ENCODE results near the gene UBAC2.

Gene UBAC2

DNA sequence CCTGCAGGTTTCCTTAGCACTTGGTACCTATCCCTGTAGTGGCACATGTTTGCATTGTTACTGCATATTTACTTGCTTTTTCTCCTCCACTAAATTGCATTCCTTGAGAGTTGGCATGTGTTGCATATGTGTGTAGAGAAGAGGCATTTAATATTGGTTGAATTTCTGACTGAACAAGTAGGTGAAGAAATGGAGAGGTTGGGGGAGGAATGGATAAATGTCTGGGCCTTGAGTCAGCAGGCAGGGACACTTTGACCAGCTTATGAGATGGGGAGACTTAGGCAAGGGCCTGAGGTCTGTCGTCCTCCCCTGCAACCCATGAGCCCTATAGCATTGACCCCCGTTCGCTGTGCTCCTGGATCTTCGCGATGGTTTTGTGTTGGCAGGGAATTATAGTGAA is 59.6 kb downstream of the UBAC2 start:
- Histone ChIP-seq H3K27ac (ENCODE audit: low read depth, low read length) (no peak overlapping the region), H3K4me3 (ENCODE audit: low read depth, low read length) (no peak overlapping the region), H3K4me1 (ENCODE audit: control insufficient read depth, insufficient read depth, low read length) (peaks cover 5% of the 10 kb centered on the region; the same call in 1 of the 2 replicates), H3K27me3 (ENCODE audit: control insufficient read depth, insufficient read depth, low read length) (no peaks in the 10 kb centered on the region), H3K9me3 (ENCODE audit: control insufficient read depth, insufficient read depth, low read length) (no peaks in the 10 kb centered on the region), H3K9ac (ENCODE audit: low read depth, low read length) (no peak overlapping the region), H3K36me3 (ENCODE audit: control insufficient read depth, insufficient read depth, low read length) (peaks cover 28% of the 10 kb centered on the region)

DNA sequence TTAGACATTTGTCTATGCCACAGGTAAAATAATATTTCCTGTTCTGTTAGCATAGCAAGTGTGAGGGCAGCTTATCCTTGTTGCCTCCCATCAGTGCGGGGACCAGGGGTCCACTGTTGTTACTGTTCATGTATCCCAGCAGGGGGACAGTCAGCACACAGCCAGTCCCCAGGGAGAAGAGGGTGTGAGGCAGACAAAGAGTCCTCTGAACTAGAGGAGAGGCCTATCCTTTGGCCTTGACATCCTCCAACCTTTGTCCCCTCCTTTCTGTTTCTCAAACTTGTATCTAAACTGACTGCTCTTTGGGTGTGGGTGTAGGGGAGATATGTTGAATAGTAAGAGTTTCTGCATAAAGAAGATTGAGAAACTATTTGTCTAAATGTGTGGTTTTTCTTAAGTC is 60.4 kb downstream of the UBAC2 start:
- H3K36me3 ChIP-seq (ENCODE audit: control insufficient read depth, insufficient read depth, low read length), result peaks cover 20% of the 10 kb centered on the region; the same call in 1 of the 2 replicates
- no peak overlapping the region for H3K4me3 ChIP-seq (ENCODE audit: low read depth, low read length)
- no peak overlapping the region for H3K27ac ChIP-seq (ENCODE audit: low read depth, low read length)
- no peaks in the 10 kb centered on the region for H3K9me3 ChIP-seq (ENCODE audit: control insufficient read depth, insufficient read depth, low read length)
- H3K4me1 ChIP-seq (ENCODE audit: control insufficient read depth, insufficient read depth, low read length), result peaks cover 5% of the 10 kb centered on the region; the same call in 1 of the 2 replicates
- no peaks in the 10 kb centered on the region for H3K27me3 ChIP-seq (ENCODE audit: control insufficient read depth, insufficient read depth, low read length)
- H3K9ac ChIP-seq (ENCODE audit: low read depth, low read length), result no peak overlapping the region

DNA sequence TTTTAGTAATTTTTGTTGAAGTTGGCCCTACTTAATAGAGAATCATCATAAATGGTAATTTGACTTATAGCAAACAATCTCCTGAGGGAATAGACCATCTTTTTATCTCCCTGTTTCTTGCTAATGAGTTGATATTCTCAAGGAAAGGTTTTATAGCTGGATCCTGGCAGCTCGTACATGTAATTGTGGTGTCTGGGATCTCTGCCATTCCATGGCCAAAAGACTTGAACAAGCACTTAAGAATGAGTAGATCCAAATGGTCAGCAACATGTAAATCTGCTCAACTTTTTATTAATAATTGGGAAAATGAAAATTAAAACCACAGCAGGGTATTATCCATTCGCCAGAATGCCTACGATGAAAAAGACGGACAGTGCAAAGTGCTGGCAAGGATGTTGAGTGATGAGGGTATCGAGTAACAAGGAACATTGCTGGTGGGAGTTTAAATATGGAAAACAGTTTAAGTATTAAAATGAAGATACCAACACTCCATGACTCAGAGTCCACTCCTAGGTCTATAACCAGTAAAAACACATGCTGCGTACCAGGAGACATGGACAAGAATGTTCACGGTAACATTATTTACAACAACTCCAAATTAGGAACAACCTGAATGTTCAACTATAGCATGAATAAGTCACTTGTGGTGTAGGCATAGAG is 62.6 kb downstream of the UBAC2 start:
- Histone ChIP-seq H3K36me3 (ENCODE audit: control insufficient read depth, insufficient read depth, low read length) (peaks cover 25% of the 10 kb centered on the region; the same call in 1 of the 2 replicates), H3K9ac (ENCODE audit: low read depth, low read length) (no peak overlapping the region), H3K27me3 (ENCODE audit: control insufficient read depth, insufficient read depth, low read length) (no peaks in the 10 kb centered on the region), H3K27ac (ENCODE audit: low read depth, low read length) (no peak overlapping the region), H3K9me3 (ENCODE audit: control insufficient read depth, insufficient read depth, low read length) (no peaks in the 10 kb centered on the region), H3K4me1 (ENCODE audit: control insufficient read depth, insufficient read depth, low read length) (peaks cover 5% of the 10 kb centered on the region; the same call in 1 of the 2 replicates), H3K4me3 (ENCODE audit: low read depth, low read length) (no peak overlapping the region)

DNA sequence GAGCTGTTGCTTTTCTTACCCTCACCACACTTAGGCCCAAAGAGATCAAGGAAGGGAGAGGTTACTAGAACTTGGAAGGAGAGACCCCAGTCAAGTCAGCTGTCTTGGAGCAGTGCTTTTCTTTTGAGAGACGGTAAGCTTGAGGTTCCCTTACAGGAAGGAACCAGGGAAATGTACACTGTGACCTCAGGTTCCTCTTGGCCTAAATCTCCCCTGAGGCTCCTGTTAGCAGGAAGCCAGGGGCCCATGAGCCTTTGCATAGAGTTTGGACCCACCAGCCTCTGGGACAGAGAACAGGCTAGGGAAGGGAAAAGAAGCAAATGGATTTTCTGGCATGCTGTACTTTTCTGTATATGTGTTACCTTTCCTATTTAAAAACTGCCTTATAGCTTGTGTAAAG is 63.4 kb downstream of the UBAC2 start:
- Histone ChIP-seq H3K9ac (ENCODE audit: low read depth, low read length) (no peak overlapping the region), H3K4me1 (ENCODE audit: control insufficient read depth, insufficient read depth, low read length) (peaks cover 5% of the 10 kb centered on the region; the same call in 1 of the 2 replicates), H3K27ac (ENCODE audit: low read depth, low read length) (no peak overlapping the region), H3K4me3 (ENCODE audit: low read depth, low read length) (no peak overlapping the region), H3K36me3 (ENCODE audit: control insufficient read depth, insufficient read depth, low read length) (peaks cover 25% of the 10 kb centered on the region; the same call in 1 of the 2 replicates), H3K9me3 (ENCODE audit: control insufficient read depth, insufficient read depth, low read length) (no peaks in the 10 kb centered on the region), H3K27me3 (ENCODE audit: control insufficient read depth, insufficient read depth, low read length) (no peaks in the 10 kb centered on the region)

DNA sequence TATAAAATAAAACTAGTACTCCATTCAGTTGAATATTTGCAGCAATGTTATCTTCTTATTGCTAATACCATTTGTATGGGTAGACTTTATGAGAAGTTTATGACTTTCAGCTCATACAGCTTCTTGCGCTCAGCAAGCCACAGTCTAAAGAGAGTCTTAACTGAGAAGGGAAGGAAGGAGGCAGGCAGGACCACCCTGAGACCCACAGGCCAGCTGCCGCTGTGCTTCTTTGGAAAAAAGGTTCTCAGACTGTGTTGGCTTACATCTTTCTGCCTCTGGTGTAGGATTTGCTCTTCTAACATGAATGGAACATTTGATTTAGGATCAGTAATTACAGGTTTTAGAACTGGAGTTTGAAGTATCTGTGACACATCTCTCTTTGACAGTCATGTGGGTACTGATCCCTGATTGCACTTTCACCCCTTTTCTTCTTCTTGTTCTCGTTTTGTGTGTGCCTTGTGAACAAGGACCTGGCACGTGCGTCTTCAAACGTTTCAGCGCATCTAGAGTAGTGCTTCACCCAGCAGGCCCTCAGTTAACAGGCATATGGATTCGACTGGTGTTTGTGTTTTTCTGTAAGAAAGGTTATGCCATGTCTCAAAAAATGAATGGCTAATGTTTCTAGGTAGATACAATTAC is 64.6 kb downstream of the UBAC2 start:
- Histone ChIP-seq H3K27me3 (ENCODE audit: control insufficient read depth, insufficient read depth, low read length) (no peaks in the 10 kb centered on the region), H3K36me3 (ENCODE audit: control insufficient read depth, insufficient read depth, low read length) (peaks cover 18% of the 10 kb centered on the region; the same call in 1 of the 2 replicates), H3K4me3 (ENCODE audit: low read depth, low read length) (no peak overlapping the region), H3K9ac (ENCODE audit: low read depth, low read length) (no peak overlapping the region), H3K9me3 (ENCODE audit: control insufficient read depth, insufficient read depth, low read length) (no peaks in the 10 kb centered on the region), H3K27ac (ENCODE audit: low read depth, low read length) (no peak overlapping the region), H3K4me1 (ENCODE audit: control insufficient read depth, insufficient read depth, low read length) (peaks cover 5% of the 10 kb centered on the region; the same call in 1 of the 2 replicates)

DNA sequence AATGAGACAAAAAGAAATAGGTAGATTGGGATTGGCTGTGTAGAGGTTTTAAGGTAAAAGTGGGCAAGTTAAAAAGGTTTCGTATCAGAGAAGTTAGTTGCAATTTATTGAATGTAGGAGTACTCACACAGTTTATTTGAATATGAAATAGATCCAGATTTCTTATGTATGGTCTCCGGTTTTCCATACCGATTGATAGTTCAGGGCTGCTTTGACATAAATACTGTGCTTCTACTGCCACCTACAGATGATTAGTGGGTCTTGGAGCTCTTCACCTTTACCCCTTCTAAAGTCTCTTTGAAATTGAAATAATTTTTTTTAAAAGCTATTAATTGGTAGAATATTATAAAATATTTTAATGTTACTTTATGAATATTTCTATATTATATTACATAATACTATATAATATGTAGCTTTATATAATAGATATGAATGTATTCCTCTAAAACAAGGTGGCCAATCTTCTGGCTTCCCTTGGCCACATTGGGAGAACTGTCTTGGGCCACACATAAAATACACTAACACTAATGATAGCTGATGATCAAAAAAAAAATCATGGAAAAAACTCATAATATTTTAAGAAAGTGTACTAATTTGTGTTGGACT is 65.3 kb downstream of the UBAC2 start:
- no peak overlapping the region for H3K4me3 ChIP-seq (ENCODE audit: low read depth, low read length)
- no peaks in the 10 kb centered on the region for H3K27me3 ChIP-seq (ENCODE audit: control insufficient read depth, insufficient read depth, low read length)
- H3K36me3 ChIP-seq (ENCODE audit: control insufficient read depth, insufficient read depth, low read length), result peaks cover 18% of the 10 kb centered on the region; the same call in 1 of the 2 replicates
- peaks cover 5% of the 10 kb centered on the region; the same call in 1 of the 2 replicates for H3K4me1 ChIP-seq (ENCODE audit: control insufficient read depth, insufficient read depth, low read length)
- H3K9me3 ChIP-seq (ENCODE audit: control insufficient read depth, insufficient read depth, low read length), result no peaks in the 10 kb centered on the region
- no peak overlapping the region for H3K9ac ChIP-seq (ENCODE audit: low read depth, low read length)
- no peak overlapping the region for H3K27ac ChIP-seq (ENCODE audit: low read depth, low read length)

DNA sequence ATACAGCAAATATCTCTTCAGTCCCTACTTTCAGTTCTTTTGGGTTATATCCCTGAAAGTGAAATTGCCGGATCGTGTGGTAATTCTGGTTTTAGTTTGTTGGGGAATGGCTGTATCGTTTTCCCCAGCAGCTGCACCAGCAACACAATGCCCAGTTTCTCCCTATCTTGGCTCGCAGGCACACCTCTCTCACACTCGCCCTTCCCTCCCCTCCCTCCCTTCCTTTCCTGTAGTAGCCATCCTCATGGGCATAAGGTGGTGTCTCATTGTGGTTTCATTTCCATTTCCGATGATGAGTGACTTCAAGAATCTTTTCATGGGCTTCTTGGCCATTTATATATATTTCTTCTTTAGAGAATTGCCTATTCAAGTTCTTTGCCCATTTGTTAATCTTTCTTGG is 66.2 kb downstream of the UBAC2 start:
- H3K27me3 ChIP-seq (ENCODE audit: control insufficient read depth, insufficient read depth, low read length), result no peaks in the 10 kb centered on the region
- no peak overlapping the region for H3K4me3 ChIP-seq (ENCODE audit: low read depth, low read length)
- no peaks in the 10 kb centered on the region for H3K9me3 ChIP-seq (ENCODE audit: control insufficient read depth, insufficient read depth, low read length)
- peaks cover 5% of the 10 kb centered on the region; the same call in 1 of the 2 replicates for H3K4me1 ChIP-seq (ENCODE audit: control insufficient read depth, insufficient read depth, low read length)
- no peak overlapping the region for H3K27ac ChIP-seq (ENCODE audit: low read depth, low read length)
- peaks cover 18% of the 10 kb centered on the region; the same call in 1 of the 2 replicates for H3K36me3 ChIP-seq (ENCODE audit: control insufficient read depth, insufficient read depth, low read length)
- H3K9ac ChIP-seq (ENCODE audit: low read depth, low read length), result no peak overlapping the region

DNA sequence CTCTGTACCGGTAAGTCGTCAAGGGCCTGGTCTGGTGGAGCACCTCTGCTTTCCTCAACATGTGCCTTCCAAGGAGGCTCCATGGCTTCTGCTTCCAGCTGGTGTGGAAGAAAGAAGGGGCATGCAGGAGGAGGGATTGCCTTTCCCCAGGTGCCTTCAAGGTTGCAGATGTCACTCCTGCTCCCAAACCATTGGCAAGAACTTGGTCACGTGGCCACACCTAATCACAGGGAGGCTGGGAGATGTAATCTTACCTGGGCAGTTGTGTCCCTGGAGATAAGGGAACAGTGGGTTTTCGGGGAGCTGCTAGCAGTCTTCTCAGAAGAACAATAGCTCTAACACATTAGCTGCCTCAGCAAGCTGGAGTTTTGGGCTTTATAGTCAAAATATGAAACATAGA is 67.3 kb downstream of the UBAC2 start:
- Histone ChIP-seq H3K4me3 (ENCODE audit: low read depth, low read length) (no peak overlapping the region), H3K36me3 (ENCODE audit: control insufficient read depth, insufficient read depth, low read length) (peaks cover 16% of the 10 kb centered on the region; the same call in 1 of the 2 replicates), H3K9me3 (ENCODE audit: control insufficient read depth, insufficient read depth, low read length) (no peaks in the 10 kb centered on the region), H3K27ac (ENCODE audit: low read depth, low read length) (no peak overlapping the region), H3K9ac (ENCODE audit: low read depth, low read length) (no peak overlapping the region), H3K27me3 (ENCODE audit: control insufficient read depth, insufficient read depth, low read length) (no peaks in the 10 kb centered on the region), H3K4me1 (ENCODE audit: control insufficient read depth, insufficient read depth, low read length) (peaks cover 5% of the 10 kb centered on the region; the same call in 1 of the 2 replicates)

DNA sequence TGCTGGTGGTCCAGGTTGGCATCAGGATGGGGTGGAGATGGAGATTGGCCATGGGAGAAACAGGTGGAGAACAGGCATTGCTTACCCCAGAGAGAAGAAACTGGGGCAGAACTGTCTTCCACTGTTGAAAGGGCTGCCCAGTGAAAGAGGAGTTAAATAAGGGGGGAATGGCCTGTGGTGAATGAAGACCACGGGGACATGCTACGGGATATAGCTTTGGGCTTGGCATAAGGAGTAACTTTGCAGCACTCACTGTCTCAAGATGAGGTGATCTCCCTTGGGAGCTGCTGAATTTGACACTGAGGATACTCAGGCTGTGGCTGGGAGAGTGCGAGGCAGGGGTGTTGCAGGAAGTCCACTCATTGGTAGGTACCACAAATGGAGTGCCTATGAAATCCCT is 68.2 kb downstream of the UBAC2 start:
- Histone ChIP-seq H3K4me3 (ENCODE audit: low read depth, low read length) (no peak overlapping the region), H3K4me1 (ENCODE audit: control insufficient read depth, insufficient read depth, low read length) (peaks cover 5% of the 10 kb centered on the region; the same call in 1 of the 2 replicates), H3K36me3 (ENCODE audit: control insufficient read depth, insufficient read depth, low read length) (peaks cover 8% of the 10 kb centered on the region; the same call in 1 of the 2 replicates), H3K9ac (ENCODE audit: low read depth, low read length) (no peak overlapping the region), H3K9me3 (ENCODE audit: control insufficient read depth, insufficient read depth, low read length) (no peaks in the 10 kb centered on the region), H3K27ac (ENCODE audit: low read depth, low read length) (no peak overlapping the region), H3K27me3 (ENCODE audit: control insufficient read depth, insufficient read depth, low read length) (no peaks in the 10 kb centered on the region)

DNA sequence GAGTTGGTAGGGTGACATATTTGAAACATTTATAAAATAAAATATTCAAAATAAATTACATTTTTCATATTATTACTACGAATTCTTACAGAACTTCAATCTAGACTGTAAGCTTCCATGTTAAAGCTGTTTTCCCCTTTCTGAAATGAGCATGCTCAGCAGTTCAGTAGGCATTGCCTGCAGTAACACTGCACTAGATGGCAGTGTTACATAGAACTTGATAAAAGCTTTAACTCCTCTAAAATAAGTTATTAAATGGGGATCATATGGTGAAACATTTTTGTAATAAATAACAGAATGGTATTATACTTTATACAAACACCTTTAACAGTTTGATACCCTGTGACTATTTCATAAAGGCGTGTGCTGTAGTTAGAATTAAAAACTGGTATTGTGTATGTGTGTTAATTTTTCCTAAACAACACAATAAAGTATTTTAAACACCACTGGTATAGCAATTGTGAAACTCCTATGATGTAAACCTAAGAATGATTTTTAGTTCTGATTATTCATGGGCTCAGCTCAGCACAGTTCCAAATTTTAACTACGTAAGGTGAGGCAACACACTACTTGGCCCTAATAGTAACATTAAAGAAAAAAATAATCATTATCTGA is 69.1 kb downstream of the UBAC2 start:
- Histone ChIP-seq H3K27ac (ENCODE audit: low read depth, low read length) (no peak overlapping the region), H3K9ac (ENCODE audit: low read depth, low read length) (no peak overlapping the region), H3K36me3 (ENCODE audit: control insufficient read depth, insufficient read depth, low read length) (peaks cover 5% of the 10 kb centered on the region; the same call in 1 of the 2 replicates), H3K27me3 (ENCODE audit: control insufficient read depth, insufficient read depth, low read length) (no peaks in the 10 kb centered on the region), H3K4me3 (ENCODE audit: low read depth, low read length) (no peak overlapping the region), H3K4me1 (ENCODE audit: control insufficient read depth, insufficient read depth, low read length) (0 out of 2 replicates have a peak, but pooled peaks cover under 1% of the 10 kb centered on the region), H3K9me3 (ENCODE audit: control insufficient read depth, insufficient read depth, low read length) (no peaks in the 10 kb centered on the region)

All from HUES48 (cell line).